SK-N-SH (cell line): ENCODE data around the gene CLIC3.

Experiments
- CTCF ChIP-seq: fragments of 200-600 bp; sonication (generic); IDR thresholded peaks from 2 replicates; pipeline ENCODE4 v1.6.1; 2017; ENCODE audit warnings: antibody characterized with exemption, mild to moderate bottlenecking, moderate library complexity
- EZH2phosphoT487 ChIP-seq: fragments of 200-600 bp; sonication (generic); IDR thresholded peaks from 2 replicates; pipeline ENCODE4 v1.6.1; 2017; ENCODE audit warnings: low read depth, mixed run types, mild to moderate bottlenecking, antibody characterized with exemption, moderate library complexity, borderline replicate concordance
- JUND ChIP-seq: IDR thresholded peaks from 2 replicates; pipeline ENCODE4 v1.4.0; 2012
- NFIC ChIP-seq: IDR thresholded peaks from 2 replicates; pipeline ENCODE4 v1.4.0; 2012; ENCODE audit warnings: borderline replicate concordance
- RAD21 ChIP-seq: IDR thresholded peaks from 2 replicates; pipeline ENCODE4 v1.6.1; 2012; ENCODE audit warnings: mild to moderate bottlenecking, low read length
- RFX5 ChIP-seq: IDR thresholded peaks from 2 replicates; pipeline ENCODE4 v1.6.1; 2012; ENCODE audit warnings: mild to moderate bottlenecking, improper control_type of control experiment, low read length
- USF2 ChIP-seq: fragments of 150-350 bp; IDR thresholded peaks from 2 replicates; pipeline ENCODE4 v1.6.1; 2017; ENCODE audit warnings: antibody characterized with exemption, low read length, low read depth, borderline replicate concordance
- TF ChIP-seq, protein P1 (sequence below): IDR thresholded peaks from 2 replicates; pipeline ENCODE4 v1.4.0; 2012; ENCODE audit warnings: low read depth

DNA sequence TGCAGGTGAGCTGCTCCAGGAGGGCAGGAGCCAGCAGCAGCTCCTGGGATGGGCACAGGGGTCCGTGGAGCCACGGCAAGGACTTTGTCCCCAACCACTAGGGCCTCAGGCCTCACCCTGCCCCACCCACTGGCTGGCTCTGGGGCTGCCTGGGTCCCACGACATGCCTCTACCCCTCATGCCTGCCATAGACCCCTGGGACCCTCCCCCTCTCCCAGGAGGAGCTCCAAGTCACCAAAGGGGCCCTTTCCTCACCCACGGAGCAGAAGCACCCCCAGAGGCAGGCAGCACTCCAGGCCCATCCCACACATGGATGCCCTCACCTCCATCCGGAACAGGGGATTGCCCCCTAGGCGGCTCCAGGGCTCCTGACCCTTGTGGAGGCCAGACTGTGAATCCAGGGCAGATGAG is 25.2 kb upstream of the CLIC3 start:
- TF ChIP-seq CTCF (no peak), EZH2phosphoT487 (no peak), RFX5 (no peak), USF2 (no peak), JUND (no peak), NFIC (no peak), RAD21 (no peak)
- TF ChIP-seq, protein P1, sequence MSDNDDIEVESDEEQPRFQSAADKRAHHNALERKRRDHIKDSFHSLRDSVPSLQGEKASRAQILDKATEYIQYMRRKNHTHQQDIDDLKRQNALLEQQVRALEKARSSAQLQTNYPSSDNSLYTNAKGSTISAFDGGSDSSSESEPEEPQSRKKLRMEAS, result no peak
